ENCODE results near the gene PAOX. TPM values are rescaled to one million over a fixed set of nuclear protein-coding genes. Genes with fewer than 3 reads are reported as not detected.
"Not testable (repeated sequence)": the region's sequence is repeated elsewhere in the genome, so short reads cannot be mapped to it uniquely, and the experiment has no call there.

The PAOX gene
- polyA plus RNA-seq, 2 of the 4 experiments (the other 2 are of a cell fraction) = 1.6 to 2.3 TPM

GRCh38 chr10:133375357-133376115 is 3.5 kb upstream of the PAOX start (continued):
- TF ChIP-seq CTCF (IDR thresholded peaks at IDR 0.05) (no peak), MAFK (IDR thresholded peaks at IDR 0.05; ENCODE audit: partially characterized antibody) (no peak), CEBPB (IDR thresholded peaks at IDR 0.05) (no peak), E2F6 (IDR thresholded peaks at IDR 0.05; ENCODE audit: borderline replicate concordance, low read depth) (no peak), NPAS2 (CRISPR knock-in tag; IDR thresholded peaks at IDR 0.05; ENCODE audit: borderline replicate concordance) (no peak), POLR2A (IDR thresholded peaks at IDR 0.05; ENCODE audit: low read length) (no peak)

- POLR2A ChIA-PET; H3K9me3 ChIP-seq; FAIRE-seq; H3K4me3 ChIP-seq; ATAC-seq; H3K27ac ChIP-seq; DNase-seq (ENCODE audit: low read depth in 1 of 2, low spot score in 1 of 2); H3K4me2 ChIP-seq: not testable (repeated sequence)
- 79% methylated on average over 5 of the region's 5 CpGs for WGBS (ENCODE audit: missing lambda C conversion rate)
- H3K4me1 ChIP-seq = peaks cover 17% of the 10 kb centered on the region; the same call in 2 of the 3 replicates
- CTCF ChIA-PET = interaction anchor here (1.7 to 1.8 kb wide), 2 partner anchors 17 to 58 kb away, joined by 5 to 6 read pairs; no protein-coding TSS in a partner anchor
Observed at GRCh38 chr10:133376183-133376582, 2.9 kb upstream of the PAOX start.

DNA sequence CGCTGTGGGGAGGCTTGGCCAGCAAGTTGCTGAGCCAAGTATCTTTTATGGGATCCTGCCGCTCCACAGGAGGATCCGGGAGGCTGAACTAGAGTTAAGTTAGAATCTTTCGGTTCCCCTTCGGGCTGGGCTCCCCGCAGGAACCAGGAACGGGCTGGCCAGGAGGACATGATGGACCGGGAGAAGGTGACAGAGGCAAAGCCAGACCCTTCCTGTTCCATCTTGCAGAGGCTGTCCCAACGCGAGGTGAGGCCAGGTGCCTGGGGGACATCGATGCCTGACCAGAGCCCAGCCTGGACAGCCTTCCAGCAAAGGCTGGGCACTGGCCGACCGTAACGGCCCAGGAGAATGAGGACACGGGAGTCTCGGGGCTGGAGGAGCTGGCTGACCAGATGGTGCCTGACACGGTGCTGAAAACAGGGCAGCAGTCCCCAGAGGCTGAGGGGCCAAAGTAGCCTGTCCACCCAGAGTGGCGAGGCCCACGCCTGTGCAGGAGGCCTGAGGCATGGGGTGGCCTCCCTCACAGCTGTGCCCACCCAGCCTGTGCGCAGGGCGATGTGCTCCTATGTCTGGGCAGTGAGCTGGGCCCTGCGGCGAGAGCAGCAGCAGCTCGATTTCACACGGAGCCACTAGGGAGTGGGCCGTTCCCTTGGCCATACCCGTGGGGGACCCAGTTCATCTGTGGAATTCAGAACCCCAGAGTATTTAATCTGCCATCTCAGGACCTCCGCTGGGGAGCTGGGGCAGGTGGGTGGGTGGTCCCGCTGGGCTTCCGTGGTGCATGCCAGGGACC is 1.8 kb upstream of the PAOX start:
- TF ChIP-seq ESRRA (IDR thresholded peaks at IDR 0.05; ENCODE audit: borderline replicate concordance, low read length) (no peak), ZNF302 (CRISPR knock-in tag; IDR thresholded peaks at IDR 0.05) (no peak), HOXB5 (CRISPR knock-in tag; IDR thresholded peaks at IDR 0.05) (no peak), KDM5A (IDR thresholded peaks at IDR 0.05) (no peak), EHMT2 (IDR thresholded peaks at IDR 0.05; ENCODE audit: low read depth) (no peak), CTCF (IDR thresholded peaks at IDR 0.05) (no peak), MAFK (IDR thresholded peaks at IDR 0.05; ENCODE audit: partially characterized antibody) (no peak), ZSCAN20 (CRISPR knock-in tag; IDR thresholded peaks at IDR 0.05) (no peak), ZC3H11A (IDR thresholded peaks at IDR 0.05) (no peak), SMC3 (IDR thresholded peaks at IDR 0.05) (no peak), SREBF2 (IDR thresholded peaks at IDR 0.05) (no peak), CHD2 (IDR thresholded peaks at IDR 0.05; ENCODE audit: low read length, partially characterized antibody) (no peak), CHD4 (IDR thresholded peaks at IDR 0.05; ENCODE audit: borderline replicate concordance) (no peak)
- TF ChIP-seq, protein P1, sequence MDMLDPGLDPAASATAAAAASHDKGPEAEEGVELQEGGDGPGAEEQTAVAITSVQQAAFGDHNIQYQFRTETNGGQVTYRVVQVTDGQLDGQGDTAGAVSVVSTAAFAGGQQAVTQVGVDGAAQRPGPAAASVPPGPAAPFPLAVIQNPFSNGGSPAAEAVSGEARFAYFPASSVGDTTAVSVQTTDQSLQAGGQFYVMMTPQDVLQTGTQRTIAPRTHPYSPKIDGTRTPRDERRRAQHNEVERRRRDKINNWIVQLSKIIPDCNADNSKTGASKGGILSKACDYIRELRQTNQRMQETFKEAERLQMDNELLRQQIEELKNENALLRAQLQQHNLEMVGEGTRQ (IDR thresholded peaks at IDR 0.05) = no peak
- TF ChIP-seq, protein P2, sequence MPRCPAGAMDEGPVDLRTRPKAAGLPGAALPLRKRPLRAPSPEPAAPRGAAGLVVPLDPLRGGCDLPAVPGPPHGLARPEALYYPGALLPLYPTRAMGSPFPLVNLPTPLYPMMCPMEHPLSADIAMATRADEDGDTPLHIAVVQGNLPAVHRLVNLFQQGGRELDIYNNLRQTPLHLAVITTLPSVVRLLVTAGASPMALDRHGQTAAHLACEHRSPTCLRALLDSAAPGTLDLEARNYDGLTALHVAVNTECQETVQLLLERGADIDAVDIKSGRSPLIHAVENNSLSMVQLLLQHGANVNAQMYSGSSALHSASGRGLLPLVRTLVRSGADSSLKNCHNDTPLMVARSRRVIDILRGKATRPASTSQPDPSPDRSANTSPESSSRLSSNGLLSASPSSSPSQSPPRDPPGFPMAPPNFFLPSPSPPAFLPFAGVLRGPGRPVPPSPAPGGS (IDR thresholded peaks at IDR 0.05) = no peak
- TF ChIP-seq, protein P3, sequence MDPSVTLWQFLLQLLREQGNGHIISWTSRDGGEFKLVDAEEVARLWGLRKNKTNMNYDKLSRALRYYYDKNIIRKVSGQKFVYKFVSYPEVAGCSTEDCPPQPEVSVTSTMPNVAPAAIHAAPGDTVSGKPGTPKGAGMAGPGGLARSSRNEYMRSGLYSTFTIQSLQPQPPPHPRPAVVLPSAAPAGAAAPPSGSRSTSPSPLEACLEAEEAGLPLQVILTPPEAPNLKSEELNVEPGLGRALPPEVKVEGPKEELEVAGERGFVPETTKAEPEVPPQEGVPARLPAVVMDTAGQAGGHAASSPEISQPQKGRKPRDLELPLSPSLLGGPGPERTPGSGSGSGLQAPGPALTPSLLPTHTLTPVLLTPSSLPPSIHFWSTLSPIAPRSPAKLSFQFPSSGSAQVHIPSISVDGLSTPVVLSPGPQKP (IDR thresholded peaks at IDR 0.05; ENCODE audit: low read depth, low read length) = no peak
- H3K4me2 ChIP-seq = peak overlapping the region; percentile 93; the same call in 2 of the 3 replicates
- ChIA-PET POLR2A (no interaction called here), CTCF (interaction anchor here (1.7 to 2.3 kb wide), 3 partner anchors 16 to 59 kb away, joined by 5 to 15 read pairs (median 6); no protein-coding TSS in a partner anchor)
- ATAC-seq (no peak), DNase-seq (ENCODE audit: low read depth in 1 of 2, low spot score in 1 of 2) (no peak), FAIRE-seq (no peak)
- no peaks in the 10 kb centered on the region for H3K9me3 ChIP-seq
- H3K4me3 ChIP-seq = no peak overlapping the region
- H3K27ac ChIP-seq = peak overlapping the region in 1 of 2 experiments; percentile 92; a peak in 2 of 6 replicates
- WGBS (ENCODE audit: missing lambda C conversion rate) = 91% methylated on average over 30 of the region's 30 CpGs
- H3K4me1 ChIP-seq = peaks cover 12% of the 10 kb centered on the region; the same call in 2 of the 3 replicates

Measured in A549 (cell line).